Measurements from ENCODE around the gene PHEX.

DNA sequence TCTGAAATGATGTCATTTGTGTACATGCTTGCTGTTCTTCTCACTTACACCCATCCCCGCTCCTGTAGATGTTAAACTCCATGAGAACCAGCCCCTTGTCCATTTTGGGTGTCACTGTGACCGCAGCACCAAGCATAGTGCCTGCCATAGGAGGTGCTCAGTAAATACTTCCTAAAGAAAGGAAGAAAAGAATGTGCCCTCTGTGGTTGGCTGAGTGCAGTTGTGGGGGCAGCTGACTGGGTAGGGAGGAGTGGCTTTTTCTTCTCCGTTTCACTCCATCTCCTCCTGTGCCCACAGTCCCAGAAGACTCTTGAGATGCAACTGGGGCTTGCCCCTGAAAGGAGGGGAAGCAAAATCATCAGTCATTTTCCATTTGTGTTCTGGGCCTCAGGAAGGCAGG, 25.5 kb downstream of the PHEX start:
- TF ChIP-seq, protein P1, sequence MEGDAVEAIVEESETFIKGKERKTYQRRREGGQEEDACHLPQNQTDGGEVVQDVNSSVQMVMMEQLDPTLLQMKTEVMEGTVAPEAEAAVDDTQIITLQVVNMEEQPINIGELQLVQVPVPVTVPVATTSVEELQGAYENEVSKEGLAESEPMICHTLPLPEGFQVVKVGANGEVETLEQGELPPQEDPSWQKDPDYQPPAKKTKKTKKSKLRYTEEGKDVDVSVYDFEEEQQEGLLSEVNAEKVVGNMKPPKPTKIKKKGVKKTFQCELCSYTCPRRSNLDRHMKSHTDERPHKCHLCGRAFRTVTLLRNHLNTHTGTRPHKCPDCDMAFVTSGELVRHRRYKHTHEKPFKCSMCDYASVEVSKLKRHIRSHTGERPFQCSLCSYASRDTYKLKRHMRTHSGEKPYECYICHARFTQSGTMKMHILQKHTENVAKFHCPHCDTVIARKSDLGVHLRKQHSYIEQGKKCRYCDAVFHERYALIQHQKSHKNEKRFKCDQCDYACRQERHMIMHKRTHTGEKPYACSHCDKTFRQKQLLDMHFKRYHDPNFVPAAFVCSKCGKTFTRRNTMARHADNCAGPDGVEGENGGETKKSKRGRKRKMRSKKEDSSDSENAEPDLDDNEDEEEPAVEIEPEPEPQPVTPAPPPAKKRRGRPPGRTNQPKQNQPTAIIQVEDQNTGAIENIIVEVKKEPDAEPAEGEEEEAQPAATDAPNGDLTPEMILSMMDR (optimal IDR thresholded peaks at IDR 0.05 in 1 of 3, IDR thresholded peaks at IDR 0.05 in 1 of 3, conservative IDR thresholded peaks at IDR 0.05 in 1 of 3; ENCODE audit: extremely low read depth in 1 of 3, insufficient read depth in 2 of 3, low read length in 3 of 3), result no peak
- TF ChIP-seq EZH2 (IDR thresholded peaks at IDR 0.05; ENCODE audit: low read length), result no peak
